Measurements from ENCODE around the gene PRMT5.
A peak's percentile ranks its signal among the peaks of the same experiment; 100 is the strongest.
"Not testable (repeated sequence)": the region's sequence is repeated elsewhere in the genome, so short reads cannot be mapped to it uniquely, and the experiment has no call there.

PRMT5 gene

DNA sequence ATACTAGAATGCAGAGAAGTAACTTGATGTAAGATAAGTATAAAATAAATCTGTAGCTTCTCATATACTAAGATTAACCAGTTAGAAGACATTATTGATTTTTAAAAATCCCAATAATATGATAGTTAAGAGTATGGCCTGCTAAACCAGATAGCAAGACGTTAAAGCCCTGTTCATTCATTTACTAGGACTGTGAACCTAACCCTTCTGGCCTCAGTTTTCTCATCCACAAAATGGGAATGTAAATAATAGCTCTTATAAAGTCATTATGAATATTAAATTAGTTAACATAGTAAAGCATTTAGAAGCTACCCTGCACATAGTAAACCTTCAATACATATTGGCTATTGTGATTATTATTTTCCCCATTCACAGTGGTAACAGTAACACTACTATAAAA is 6.0 kb upstream of the PRMT5 start:
- DNase-seq (ENCODE audit: low read depth in 3 of 3, low spot score in 1 of 3), result no peak

DNA sequence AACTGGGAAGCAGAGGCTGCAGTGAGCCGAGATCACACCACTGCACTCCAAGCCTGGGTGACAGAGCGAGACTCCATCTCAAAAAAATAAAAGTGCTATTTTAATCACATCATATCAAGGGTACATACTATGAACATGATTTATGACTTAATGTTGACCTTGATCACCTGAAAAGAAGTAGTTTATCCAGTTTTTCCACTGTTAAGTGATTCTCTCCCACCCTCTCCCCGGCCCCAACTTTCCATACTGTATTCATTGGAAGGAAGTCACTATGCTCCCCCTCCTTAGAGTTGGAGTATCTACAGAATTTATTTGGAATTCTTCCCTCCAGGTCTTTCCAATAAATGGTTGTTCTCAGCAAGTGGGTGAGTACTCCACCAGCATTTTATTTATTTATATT is 3.0 kb upstream of the PRMT5 start:
- no peak for DNase-seq (ENCODE audit: low read depth in 3 of 3, low spot score in 1 of 3)

DNA sequence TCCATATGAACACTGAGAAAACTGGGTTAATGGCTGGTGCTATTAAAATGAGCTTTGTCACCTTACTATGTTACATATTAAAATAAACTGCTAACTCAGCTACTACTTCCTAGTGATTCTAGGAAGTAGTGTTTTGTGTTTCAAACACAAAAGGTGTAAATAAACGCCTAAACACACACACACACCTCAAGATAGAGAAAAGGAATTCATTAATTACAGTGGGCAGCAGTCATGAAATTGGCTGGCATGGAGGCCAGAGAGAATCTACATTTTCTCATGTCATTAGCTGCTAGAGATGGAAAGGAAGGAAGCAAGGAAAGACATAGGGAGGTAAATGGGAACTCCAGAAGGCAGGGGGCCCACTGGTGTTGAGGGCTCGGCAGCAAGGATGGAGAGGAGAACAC is 787 bp upstream of the PRMT5 start:
- DNase-seq (ENCODE audit: low read depth in 3 of 3, low spot score in 1 of 3), result no peak

DNA sequence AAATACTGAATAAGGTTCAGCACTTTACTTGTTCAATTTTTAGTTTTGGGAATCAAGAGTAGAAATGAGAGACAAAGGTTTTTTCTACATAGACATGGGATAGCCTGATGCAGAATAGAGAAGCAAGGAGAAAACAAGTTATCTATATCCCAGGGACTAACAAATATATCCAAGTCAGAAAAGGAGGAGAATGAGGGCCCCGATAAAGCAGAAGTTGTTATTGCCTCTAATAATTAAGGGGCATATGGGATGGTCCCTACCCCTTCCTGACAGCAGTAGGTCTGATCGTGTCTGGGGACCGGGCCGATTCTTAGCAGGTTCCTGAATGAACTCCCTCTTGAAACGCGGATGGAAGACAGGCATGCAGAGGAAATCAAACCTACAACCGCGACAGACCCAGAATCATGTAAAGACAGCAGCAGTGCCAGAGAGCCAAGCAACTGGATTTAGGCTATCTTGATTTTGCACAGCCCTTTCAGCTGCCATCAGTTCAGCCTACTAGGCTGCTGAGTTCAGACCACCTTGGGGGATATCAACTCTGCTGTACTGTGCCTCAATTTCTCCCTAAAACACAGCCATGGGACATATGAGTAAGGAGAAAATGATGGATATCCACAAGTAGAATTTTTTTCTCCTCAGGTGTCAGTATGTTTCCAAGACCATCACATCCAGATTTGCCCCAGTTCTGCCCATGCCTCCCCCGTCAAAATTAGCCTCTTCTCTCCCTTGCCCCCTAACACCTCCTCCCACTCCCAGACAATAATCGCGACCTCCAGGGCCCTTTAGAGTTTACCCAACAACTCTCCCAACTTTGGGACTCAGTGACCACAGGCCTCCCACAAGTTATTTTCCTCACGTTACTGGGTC is 706 bp downstream of the PRMT5 start:
- DNase-seq (ENCODE audit: low read depth in 3 of 3, low spot score in 1 of 3), result no peak

DNA sequence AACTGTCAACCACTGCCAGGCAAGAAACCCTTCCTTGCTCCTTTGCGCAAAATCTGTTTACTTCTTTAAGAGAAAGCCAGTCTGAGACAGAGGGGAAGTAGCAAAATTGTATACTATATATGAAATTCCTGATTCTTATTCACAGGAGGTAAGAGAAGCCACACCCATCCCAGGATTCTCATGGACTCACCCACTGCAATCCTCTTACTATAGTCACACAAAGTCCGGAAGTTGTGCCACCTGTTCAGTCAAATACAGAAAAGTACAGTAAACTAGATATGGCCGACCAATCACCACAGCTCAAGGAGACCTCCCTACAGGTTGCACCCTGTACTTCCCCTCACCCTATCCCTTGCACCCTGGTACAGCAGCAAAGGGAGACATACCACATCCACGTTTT is 2.9 kb downstream of the PRMT5 start:
- DNase-seq (ENCODE audit: low read depth in 3 of 3, low spot score in 1 of 3), result no peak

DNA sequence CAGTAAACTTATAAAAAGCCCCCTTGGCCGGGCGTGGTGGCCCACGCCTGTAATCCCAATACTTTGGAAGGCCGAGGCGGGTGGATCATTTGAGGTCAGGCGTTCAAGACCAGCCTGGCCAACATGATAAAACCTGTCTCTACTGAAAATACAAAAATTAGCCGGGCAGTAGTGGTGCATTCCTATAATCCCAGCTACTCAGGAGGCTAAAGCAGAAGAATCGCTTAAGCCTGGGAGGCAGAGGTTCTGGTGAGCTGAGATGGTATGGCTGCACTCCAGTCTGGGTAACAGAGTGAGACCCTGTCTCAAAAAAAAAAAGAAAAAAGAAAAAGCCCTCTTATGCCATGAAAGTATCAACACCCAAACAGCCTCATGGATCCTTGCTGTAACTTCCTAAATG is 3.7 kb downstream of the PRMT5 start:
- DNase-seq (ENCODE audit: low read depth in 3 of 3, low spot score in 1 of 3), result no peak

DNA sequence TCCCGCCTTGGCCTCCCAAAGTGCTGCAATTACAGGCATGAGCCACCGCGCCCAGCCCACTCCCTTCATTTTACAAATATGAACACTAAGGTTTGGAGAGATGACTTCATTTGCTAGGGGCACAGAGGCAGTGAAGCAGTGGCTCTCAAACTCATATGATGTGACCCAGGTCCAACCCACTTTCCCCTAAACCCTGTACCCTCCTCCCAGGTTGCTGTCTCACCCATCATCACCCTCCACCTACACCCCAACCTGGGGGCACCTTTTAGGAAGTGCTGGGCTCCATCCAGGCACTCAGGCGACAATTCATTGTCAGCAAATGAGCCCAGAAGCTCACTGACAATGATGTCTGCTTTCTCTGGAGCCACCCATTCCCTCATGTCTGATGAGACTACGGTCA is 5.4 kb downstream of the PRMT5 start:
- no peak for DNase-seq (ENCODE audit: low read depth in 3 of 3, low spot score in 1 of 3)

DNA sequence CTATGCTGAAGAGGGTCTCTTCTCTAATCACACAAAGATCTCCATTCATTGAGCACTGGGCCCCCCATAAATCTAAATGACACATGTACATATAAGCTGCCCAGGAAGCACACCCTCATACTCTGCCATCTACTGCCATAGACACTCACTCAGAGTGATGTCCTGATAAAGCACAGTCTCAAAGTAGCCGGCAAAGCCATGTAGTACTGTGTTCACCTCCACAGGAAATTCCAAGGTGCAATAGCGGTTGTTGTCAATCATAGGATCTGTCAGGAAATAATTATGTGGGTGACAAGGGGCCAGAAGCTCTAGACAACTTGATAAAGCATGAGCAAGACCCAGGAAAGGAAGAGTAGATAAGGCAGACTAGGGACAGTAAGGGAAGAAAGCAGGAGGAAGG is 6.9 kb downstream of the PRMT5 start:
- DNase-seq (ENCODE audit: low read depth in 3 of 3, low spot score in 1 of 3), result no peak

DNA sequence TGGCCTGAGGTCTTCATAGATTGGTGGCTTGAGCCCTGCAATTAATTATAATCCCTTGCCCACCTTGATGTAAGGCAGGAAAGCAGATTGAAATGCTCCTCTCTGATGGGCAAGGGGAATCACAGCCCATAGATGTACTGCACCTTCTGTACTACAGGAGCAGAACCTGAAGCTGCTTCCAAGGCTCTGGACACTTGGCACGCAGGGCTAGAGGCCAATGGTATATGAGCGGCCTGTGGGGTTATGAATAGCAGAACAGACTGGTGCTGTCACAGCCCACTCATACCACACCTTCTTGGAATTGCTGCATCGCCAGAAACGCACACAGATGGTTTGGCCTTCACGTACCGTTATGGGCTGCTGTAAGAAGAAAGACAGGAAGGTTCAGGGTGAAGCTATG is 8.5 kb downstream of the PRMT5 start:
- DNase-seq (ENCODE audit: low read depth in 3 of 3, low spot score in 1 of 3), result no peak

DNA sequence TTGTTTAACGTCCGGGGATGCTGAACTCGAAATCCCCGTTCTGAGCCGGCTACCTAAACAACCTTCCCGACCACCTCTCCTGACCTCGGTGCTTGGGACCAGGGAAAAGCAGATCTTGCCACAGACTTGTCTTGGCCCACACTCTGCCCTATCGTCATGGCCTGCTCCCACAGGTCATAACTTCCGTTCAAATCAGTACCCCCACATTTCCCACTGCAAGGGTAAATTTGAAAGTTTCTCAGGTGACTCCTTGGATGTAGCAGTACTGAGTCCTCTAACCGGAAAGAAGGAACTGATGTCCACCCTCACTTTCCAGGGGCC is 9.6 kb downstream of the PRMT5 start:
- no peak for DNase-seq (ENCODE audit: low read depth in 3 of 3, low spot score in 1 of 3)

DNA sequence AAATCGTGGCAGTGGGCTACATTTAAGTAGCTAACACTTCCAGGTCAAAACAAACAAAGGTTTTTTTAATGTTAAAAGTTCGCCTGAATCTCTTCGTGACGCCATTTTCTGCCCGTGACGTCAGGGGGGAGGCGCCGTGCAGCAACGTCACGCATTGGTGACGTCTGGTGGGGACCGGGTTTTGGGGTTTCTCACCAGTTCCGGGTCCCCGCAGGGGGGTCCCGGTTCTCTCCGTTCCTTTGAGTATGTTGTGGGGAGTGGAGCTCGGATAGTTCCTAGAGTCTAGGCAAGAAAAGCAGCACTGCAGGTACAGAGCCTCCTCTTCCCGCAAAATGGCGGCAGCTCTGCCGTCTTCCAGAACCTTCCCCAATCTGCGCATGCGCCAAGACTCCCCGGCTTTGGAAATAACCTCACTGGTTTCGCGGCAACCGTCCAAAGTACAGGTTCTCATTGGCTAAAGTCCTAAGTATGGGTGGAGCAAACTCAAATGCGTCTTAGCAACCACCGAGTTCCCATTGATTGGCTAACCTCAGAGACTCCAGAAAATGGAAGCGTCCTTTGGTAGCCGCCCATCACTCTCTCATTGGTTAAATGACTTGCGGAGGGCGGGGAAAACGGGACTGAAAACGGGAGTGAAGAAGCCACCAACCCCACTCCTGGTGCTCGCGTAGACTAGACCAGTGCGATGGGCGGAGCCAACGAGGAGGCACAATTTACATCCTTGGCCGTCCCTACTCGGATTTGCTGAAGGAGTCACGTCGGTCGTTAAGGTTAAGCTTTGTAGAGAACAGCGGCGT is 10.2 kb downstream of the PRMT5 start, which contains the start of gene RBM23:
Gene RBM23, minus strand, starts transcription at position 346 of the 797 bp plus-strand sequence.
- peak; percentile 98 to 100 (median 99) for DNase-seq (ENCODE audit: low read depth in 3 of 3, low spot score in 1 of 3)

DNA sequence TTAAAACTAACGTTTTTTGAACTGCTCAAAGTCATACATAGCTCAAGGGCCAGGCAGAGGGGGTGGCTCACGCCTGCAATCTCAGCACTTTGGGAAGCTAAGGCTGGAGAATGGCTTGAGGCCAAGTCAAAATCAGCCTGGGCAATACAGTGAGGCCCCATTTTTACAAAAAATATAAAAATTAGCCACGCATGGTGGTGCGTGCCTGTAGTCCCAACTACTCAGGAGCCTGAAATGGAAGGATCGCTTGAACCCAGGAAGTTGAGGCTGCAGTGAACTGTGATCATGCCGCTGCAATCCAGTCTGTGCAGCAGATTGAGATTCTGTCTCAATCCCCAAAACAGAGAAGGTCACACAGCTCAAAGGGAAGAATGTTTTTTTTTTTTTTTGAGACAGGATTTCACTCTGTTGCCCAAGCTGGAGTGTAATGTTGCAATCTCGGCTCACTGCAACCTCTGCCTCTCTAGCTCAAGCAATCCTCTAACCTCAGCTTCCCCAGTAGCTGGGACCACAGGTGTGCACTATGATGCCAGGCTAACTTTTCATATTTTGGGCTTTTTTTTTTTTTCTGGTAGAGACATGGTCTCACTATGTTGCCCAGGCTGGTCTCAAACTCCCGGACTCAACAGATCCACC is 13.2 kb downstream of the PRMT5 start:
- no peak for DNase-seq (ENCODE audit: low read depth in 3 of 3, low spot score in 1 of 3)

DNA sequence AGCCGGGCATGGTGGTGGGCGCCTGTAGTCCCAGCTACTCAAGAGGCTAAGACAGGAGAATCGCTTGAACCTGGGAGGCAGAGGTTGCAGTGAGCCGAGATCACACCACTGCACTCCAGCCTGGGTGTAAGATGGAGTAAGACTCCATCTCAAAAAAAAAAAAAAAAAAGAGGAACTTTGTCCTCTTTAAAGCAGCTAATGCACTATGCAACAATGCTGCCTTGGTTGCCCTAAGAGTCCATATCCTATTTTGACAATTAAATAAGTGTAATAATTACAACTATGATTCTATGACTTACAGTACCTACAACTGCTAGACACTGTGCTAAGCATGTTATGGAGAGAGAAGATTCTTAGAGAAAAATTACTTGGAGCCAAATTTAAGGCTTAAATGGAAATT is 14.3 kb downstream of the PRMT5 start:
- DNase-seq (ENCODE audit: low read depth in 3 of 3, low spot score in 1 of 3), result not testable (repeated sequence)

DNA sequence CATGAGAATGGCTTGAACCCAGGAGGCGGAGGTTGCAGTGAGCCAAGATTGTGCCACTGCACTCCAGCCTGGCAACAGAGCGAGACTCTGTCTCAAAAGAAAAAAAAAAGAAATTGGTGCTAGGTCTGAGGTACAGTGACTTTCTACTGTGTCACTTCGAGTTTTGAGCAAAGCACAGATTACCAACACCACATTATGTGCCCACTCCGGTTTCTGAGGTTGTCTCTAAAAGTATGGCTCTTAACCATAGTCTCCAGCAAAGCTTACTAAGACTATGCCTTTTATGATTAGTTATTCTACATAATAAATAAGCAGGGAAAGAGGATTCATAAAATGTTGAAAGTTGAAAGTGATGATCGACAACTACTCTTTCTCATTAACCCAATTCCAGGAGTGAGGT is 18.3 kb downstream of the PRMT5 start:
- DNase-seq (ENCODE audit: low read depth in 3 of 3, low spot score in 1 of 3), result no peak

DNA sequence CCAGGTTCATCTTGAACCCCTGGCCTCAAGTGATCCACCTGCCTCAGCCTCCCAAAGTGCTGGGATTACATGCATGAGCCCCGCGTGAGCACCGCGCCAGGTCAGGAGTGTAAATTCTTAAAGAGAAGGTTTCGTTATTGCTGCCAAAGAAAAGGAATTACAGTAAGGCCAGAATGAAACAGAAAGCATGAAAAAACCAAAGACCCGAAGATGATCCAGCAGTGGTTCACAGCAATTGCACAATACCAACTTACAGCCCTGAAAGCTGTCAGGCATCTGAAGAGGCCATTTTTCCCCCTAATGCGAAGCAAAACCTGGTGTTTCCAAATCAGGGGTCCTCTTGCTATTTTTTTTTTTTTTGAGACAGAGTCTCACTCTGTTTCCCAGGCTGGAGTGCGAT is 20.6 kb downstream of the PRMT5 start:
- no peak for DNase-seq (ENCODE audit: low read depth in 3 of 3, low spot score in 1 of 3)

DNA sequence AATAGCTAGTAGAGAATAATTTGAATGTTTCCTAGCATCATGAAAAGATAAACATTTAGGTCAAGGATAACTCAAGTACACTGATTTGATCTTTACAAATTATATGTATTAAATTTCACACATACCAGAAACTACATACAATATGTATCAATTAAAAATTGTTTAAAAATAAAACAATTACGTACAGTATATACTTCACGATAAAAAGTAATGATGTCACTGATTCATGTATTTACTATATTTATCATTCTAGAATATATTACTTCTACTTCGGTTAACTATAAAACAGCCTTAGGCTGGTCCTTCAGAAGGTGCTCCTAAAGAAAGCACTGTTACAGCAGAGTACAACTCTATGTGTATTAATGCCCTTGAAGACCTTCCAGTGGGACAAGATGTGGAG is 21.7 kb downstream of the PRMT5 start:
- DNase-seq (ENCODE audit: low read depth in 3 of 3, low spot score in 1 of 3), result no peak

DNA sequence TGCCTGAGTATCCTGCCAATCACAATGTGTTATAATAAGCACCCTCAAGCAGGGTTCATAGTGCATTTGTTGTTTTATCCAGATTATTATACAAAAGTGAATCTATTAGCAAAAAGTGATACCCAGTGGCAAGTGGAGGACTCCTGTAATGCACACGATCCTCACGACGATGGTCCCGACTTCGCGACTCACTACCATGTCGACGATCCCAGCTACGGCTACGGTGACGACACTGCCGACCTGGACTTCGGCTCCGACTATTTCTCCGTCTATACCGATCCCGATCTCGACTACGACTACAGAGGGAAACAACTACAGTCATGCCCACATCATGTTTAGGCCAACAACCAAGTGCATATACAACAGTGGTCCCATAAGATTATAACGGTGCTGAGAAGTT is 23.1 kb downstream of the PRMT5 start:
- no peak for DNase-seq (ENCODE audit: low read depth in 3 of 3, low spot score in 1 of 3)

DNA sequence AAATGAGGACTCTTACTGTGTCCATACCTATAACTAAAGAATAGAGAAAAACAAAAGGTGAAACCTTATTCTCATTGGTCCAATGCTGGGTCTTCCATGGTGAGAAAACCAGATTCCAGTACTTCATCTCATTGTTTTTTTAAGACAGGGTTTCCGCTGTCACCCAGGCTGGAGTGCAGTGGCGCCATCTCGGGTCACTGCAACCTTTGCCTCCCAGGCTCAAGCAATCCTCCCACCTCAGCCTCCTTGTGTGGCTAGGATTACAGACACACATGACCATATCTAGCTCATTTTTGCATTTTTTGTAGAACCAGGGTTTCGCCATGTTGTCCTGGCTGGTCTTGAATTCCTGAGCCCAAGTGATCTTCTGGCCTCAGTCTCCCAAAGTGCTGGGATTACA is 23.5 kb downstream of the PRMT5 start:
- DNase-seq (ENCODE audit: low read depth in 3 of 3, low spot score in 1 of 3), result no peak

DNA sequence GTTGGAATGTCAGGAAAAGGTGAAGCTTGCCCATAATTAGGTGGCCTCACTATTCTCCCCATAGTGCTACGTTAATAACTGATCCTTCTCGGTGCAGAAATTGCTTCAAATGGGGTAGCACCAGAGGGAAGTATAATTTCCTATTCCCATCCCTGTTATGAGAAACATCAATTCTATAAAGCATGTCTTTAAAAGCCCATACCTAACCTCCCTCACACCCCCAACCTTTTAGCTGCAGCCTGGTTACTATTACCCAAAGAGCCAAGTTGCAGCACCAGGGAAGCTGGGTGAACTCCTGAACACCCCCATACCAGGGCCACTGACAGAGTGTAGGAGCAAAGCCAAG is 25.5 kb downstream of the PRMT5 start:
- no peak for DNase-seq (ENCODE audit: low read depth in 3 of 3, low spot score in 1 of 3)

DNA sequence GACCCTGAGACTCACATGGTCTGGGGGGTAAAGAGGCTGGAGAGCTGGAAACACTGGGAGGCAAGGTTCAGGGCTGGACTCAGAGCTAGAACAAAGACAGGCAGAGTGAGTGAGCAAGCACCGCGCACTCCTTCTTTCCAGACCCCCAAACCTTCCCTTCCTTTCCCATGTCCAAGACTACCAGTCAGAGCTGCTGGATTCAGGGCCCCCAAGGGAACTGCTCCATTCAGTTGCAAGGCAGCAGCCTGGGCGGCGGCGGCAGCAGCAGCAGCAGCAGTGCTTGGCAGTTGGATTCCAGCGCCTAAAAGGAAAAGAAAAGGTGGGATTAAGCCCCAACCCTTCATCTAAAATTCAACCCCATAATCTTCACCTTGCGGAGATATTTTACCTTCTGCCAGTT is 27.4 kb downstream of the PRMT5 start:
- no peak for DNase-seq (ENCODE audit: low read depth in 3 of 3, low spot score in 1 of 3)

DNA sequence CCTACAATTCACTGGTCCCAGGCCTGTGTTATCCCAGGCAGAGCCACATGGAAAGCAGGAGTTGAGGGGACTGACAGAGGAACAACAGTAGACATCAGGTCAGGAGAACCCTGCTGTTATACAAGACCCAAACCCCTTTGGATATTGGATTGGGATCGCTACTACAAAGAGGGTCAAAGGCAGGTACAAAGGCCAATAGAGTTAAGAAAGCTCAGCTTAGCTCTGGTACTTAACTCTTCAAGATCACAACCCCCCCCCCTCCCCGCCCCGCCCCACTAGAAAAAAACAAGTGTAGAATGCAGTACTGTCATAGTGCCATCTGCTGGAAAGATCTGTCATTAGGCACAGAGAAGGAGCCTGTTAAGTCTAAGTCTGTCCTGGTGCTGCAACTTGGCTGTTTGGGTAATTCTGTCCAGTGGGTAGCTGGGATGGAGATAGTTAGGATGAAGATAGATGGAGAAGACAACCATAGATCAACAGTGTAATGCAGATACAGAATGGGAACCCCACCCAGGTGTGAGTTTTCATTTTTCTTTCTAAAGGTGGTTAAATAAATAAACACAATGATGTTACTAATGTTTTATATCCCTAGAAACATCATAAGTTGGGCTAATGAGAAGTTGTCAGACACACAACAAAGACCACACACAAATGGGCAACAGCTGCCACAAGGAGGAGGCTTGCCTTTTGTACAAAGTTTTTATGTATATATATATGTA is 28.9 kb downstream of the PRMT5 start:
- no peak for DNase-seq (ENCODE audit: low read depth in 3 of 3, low spot score in 1 of 3)

Measured in stimulated activated CD4-positive, alpha-beta T cell treated with anti-CD3 and anti-CD28 coated beads, TNF-alpha, amount 100 ng/mL, for 1 hour (primary cell).